Tibial nerve (tissue), 4 donors: ENCODE data around the gene PDE1C.

Experiments
- CTCF ChIP-seq, 5 experiments: fragments of 200-600 bp in 3 of 5; fragments of 450-650 bp in 2 of 5; sonication (generic) in 3 of 5; IDR thresholded peaks; one replicate each; pipeline ENCODE4 v1.5.1; 2016 to 2019; ENCODE audit warnings: antibody characterized with exemption in 5 of 5, mild to moderate bottlenecking in 3 of 5, moderate library complexity in 2 of 5
- EP300 ChIP-seq, 2 donors: sonication (generic); formaldehyde crosslinking; IDR thresholded peaks; one replicate each; pipeline ENCODE4 v1.6.1; 2017; ENCODE audit warnings: antibody characterized with exemption in 2 of 2, mild to moderate bottlenecking in 1 of 2

GRCh38 chr7:31933481-31933880 lies 136.7 kb downstream of the PDE1C start:
- TF ChIP-seq CTCF (IDR thresholded peaks at IDR 0.05) (no peak), EP300 (IDR thresholded peaks at IDR 0.05) (no peak)
